GM19025 (cell line): ENCODE measurements around the gene SPRED1.

Experiments used
- ATAC-seq: cut with Tn5 transposase; IDR thresholded peaks from one replicate; pipeline ENCODE4 v1.9.1; 2021; ENCODE audit warnings: mild to moderate bottlenecking, low read depth, moderate library complexity; ENCODE audit not compliant: unreplicated experiment

The SPRED1 gene

DNA sequence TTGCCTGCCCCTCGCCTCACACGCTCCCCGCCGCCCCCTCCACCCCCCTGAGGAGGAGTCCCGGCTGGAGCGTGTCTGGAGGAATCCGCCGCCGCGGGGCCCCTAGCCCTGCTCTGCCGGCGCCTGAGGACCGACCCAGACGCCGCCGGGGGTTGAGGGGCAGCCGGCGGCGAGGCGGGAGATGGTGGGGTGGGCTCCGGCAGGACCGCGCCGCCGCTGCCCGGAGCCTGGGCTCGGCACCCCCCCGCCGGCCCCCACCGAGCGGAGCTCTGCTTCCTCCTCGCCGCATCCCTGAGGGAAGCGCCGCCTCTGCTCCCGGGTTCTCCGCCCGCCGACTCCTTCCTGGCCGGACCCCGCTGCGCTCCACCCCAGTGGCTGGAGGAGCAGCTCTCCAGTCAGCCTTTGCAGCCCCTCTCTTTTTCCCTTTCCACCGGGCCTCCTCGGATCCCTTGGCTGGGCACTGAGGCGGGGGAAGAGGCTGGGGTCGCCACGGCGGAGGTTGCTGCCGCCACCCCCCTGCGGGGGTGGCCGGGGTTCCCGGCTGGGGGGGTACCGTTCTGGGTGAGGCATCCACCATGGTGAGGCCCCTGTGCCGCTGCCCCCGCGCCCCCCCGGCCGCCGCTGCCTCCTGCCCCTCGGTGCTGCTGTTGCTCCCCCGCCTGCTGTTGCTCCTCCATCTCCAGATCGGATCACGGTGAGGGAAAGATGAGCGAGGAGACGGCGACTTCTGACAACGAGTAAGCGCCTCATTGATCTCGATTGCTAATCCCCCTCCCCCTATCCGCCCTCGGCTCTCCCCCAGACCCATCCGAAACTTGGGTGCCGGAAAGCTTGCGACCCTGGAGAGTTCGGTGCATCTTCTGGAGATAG is at the start of gene SPRED1:
Gene SPRED1, plus strand, starts transcription at position 356 of the 870 bp plus-strand sequence. Its CDS starts 350 bp downstream, at position 706.
- ATAC-seq: peak; percentile 29

DNA sequence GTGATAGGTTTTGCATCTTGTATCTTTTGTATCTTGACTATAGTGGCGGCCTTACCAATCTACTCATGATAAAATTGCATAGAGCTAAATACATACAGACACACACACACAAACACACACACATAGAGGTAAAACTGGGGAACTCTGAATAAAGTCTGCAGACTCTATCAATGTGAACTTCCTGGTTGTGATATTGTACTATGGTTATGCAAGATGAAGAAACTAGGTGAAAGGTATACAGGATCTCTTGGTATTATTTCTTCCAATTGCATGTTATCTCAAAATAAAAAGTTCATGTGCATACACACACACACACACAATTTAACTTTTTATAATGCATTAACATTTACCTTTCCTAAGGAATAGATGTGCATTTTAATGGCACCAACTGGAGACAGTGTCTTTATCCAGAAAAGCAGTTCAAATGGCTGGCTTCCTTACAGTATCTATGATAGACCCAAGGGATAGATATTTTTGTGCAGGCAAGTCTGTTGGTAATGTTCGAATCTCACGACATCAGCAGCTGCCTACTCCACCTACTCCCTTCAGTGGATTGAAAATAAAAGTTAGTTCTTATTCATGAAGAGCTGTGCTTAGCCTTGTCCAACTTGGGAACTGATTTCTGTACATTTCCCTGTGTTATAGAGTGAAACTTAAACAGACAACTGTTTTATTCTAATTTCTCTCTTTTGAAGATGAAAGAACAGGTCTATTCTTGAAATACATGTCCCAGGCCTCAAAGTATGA is 46.9 kb upstream of the SPRED1 start:
- no peak for ATAC-seq

DNA sequence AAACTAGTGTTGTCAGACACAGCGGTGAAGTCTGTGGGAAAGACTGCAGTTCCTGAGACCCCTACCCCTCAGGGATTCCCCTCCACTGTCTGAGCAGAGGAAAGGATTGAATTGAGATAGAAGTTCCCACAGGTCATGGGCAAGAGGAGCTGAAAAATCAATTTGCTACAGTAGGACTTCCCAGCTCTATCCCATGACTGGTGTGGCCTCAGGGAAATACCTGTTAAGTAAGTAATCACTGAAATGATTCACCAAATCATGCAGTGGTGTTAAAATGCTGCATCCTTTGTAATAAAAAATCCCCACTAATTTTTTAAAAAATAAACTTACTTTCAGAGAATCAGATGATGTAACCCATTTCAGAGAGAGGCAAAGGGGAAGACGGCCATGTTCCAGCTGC is 45.0 kb upstream of the SPRED1 start:
- no peak for ATAC-seq

DNA sequence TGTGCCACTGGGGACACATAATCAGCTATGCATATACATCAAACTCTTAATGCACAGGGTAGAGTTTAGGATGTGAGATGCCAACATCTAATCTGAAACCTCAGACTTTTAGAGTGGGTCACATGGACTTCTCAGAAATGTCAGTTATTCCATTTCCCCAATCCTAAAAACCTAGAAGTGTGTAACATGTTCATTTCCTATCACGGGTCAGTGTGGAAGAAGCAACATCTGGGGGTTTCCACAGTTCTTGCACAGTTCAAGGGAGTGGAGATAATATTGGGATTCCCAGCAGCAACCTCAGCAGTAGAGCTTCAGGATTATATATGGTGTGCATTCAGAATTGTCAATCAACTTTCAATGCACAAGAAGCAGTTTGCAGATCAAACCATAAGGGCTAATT is 44.4 kb upstream of the SPRED1 start:
- ATAC-seq: no peak

DNA sequence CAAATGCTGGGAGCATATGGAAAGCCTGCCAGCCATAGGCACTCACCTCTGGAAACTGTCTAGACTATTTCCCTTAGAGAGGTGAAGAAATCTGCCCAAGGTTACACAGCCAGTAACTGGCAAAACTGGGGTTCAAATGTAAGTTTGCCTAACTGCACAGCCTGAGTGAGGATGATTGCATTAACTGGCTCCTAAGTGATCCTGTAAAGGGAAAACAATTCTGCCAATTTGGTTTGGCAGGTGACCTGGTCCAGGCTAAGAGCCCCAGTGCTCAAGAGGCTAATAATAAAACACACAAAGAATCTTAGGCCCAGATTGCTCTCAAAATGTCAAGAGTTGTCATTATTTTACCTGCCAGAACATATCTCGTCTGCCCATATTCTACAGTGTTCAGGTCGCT is 43.9 kb upstream of the SPRED1 start:
- ATAC-seq: no peak

DNA sequence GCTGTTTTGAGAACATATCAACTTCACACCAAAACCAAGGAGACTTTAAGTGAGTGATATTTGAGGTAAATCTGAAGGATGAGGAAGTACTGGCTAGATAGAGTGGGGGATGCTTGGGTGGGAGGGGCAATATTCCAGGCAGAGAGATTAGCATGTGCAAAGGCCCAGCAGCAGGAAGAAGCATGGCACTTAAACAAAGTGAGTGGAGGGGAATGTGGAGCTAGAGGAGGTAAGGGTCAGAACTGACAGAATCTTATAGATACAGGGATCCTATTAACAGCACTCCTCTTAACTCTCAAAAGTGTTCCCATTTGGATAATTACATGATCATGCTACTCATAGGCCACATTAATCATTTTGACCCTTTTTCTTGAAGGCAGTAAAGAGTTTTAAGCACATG is 41.4 kb upstream of the SPRED1 start:
- no peak for ATAC-seq

DNA sequence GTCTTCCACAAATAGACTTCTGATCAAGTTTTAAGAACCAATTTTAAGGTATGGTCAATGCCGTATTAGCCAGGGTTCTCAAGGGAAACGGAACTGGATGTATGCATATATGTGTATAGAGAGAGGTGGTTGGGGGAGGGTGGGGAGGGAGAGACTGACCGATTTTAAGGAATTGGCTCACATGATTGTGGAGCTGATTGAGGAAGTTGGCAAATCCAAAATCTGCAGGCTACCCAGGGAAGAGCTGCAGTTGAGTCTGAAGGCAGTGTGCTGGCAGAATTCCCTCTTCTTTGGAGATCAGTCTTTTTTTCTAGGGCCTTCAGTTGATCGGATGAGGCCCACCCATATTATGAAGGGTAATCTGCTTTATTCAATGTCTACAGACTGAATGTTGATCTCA is 40.8 kb upstream of the SPRED1 start:
- no peak for ATAC-seq

DNA sequence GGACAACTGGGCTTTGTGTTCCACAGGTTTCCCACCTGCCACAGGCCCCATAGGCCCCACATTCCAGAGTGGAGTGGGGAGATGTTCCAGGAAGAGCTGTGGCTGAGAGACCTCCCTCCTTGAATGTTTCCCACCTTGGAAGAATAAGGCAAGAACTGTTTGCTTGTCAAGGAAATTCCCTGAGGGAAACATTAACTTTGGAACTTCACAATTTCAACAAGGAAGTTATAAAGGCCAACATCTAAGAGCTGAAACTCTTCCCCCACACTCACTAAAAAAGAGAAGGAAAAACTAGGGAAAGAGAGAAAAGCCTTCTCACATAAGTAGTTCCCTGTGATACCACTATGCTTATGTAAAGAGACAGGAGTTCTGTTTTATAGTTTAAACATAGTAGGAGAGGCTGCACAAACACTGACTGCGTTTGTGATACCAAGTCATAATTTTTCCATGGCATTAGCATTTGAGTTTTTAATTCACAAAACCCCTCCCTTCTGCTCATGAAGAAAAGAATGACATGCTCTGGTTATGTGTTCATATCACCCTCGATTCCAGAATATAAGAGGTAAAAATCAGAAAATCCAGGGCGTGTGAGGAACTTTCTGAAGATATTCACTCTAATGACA is 39.8 kb upstream of the SPRED1 start:
- no peak for ATAC-seq

DNA sequence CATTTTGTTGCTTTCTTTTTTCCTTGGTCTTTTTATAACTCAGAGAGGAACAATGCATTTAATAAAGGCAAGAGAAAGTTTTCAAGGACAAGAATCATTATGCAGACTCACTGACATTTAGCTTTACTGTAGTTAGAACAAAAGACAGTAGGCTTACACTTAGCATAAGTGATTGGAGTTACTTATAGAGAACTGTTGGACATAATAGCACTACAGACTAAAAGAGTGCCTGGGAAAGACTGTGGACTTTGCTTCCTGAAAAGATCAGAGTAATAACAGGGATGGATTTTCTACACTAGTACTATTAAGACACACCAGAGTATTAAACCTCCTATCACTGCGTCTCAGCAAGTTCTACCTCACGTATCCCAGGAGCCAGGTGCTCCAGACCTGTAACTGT is 39.3 kb upstream of the SPRED1 start:
- ATAC-seq: no peak

DNA sequence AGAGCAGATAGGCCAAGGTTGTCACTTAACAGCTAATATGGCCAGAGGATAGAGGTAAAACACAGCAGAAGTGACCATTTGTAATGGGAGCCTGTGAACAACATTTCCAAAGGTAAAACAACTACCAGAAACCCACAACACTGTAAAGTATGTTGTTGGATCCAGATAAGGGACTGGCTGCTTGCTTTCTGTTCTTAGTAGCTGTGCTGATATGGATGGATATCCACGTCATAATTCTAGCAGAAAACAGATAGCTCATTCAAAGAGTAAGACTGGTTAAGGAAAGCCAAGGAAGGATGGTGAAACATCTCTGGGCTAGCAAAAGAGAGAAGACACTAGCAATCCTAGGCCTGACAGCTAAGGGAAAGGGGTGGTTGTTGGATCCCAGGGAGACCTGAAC is 36.9 kb upstream of the SPRED1 start:
- ATAC-seq: no peak

DNA sequence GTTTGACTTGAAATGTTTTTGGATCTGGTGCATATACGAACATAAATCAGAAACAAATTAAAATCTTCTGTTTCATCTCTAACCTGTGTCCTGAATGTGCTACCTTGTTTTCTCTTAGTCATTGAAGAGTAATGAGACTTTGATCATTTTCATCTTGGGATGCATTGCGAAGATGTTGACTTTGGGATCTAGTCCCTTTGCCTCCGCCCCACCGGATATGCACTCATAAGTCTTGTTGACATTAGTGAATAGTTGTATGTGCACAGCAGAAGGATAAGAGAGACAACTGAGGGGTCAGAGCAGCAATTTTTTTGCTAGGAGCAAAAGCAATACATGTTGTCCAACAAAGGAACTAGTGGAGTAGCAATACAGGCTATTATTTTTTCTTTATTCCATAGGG is 35.9 kb upstream of the SPRED1 start:
- no peak for ATAC-seq

DNA sequence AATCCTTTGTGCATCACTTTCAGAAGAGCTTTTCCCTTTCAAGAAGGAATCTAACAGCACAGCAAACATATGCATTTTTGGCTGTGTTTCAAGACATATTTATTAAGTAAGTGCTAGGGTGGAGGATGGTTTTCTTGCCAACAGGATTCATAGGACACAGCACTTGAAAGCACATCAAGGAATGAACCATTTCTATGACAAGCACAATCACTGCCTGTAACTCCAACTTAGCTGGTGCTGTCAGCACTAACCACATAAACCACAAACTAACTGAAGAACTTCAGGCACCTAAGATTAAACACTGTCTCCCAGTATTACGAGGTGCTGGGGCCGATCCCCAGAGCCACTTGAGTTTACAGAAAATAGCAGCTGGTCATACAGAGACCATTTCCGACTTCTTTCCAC is 35.4 kb upstream of the SPRED1 start:
- no peak for ATAC-seq

DNA sequence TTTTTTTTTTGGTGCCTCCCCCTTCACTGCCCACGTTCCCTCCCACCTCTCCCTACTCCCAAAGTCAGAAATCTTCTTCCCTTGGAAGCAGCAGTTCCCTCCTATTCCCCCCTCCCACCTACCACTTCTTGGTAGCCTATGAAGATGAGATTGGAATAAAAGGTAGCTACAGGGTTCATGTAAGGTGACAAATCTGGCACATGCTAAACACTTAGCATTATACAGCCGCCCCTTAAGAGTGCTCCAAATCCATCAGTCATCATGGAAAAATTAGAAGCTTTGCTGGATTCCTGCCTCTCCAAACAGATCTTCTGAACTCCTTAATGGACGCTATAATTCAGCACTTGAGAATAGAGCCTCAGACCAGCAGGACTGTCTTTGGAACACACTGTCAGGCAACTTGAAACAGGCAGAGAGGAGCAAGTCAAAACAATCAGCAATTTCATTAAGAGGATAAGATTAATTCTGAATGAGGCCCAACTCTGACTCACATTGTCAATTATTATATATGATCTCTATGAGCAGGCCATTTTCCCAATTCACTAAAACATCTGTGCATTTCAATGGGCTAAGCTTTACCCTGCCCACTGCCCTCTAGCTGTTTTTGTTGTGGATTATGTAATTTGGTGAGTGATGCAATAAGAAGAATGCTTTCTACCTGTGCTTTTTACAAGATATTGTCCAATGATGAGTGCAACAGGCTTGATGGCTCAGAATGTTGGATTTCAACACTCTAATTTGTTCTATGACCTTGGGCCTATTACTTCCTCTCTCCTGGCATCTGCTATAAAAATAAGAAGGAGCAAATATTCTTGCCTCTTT is 34.6 kb upstream of the SPRED1 start:
- no peak for ATAC-seq

DNA sequence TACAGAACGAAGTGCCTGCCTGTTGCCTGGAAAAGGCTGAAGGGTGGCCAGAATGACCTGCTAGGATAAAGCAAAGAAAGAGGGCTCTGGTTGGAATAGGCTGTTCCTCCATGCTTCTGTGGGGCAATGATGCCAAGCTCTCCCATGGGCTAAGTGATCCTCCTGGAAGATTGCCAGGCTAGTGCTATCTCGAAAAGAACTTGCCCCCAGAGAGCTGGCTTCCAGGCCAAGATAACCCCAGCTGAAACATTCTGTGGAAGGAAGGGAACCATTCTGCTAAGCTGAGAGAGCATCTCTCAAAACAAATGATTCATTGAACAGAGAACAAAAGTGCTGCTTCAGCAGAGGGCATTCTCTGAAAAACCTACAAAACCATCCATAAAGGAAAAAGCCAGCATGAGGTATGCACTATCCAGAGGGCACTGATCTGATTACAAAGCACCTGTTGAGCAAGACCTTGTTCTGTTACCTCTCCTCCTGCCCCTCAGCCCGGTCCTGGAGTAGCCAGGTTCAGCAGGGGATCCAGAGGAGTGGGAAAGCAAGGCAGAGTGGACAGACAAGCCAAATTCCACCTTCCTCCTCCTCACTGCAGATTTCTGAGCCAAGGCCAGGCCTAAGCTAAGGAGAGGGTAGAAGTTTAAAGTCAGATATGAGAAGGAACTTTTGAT is 31.9 kb upstream of the SPRED1 start:
- no peak for ATAC-seq

DNA sequence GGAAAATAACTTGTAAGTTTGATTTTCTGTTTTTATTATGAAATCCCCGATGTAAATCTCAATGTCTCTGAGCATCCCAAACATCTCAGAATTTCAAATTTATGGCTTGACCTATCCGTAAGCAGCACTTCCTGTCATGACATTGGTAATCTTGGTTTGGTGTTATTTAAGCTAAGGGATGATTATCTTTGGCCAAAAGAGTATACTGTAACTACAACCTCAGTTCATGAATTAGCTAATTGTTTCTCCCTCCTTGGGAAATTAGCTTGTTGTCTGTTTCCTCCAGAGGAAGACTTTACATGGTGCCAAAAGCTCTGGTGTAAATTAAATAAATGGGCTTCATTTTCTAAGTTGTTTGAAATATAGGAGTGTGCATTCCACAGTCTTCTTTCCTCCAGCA is 28.1 kb upstream of the SPRED1 start:
- ATAC-seq: no peak

DNA sequence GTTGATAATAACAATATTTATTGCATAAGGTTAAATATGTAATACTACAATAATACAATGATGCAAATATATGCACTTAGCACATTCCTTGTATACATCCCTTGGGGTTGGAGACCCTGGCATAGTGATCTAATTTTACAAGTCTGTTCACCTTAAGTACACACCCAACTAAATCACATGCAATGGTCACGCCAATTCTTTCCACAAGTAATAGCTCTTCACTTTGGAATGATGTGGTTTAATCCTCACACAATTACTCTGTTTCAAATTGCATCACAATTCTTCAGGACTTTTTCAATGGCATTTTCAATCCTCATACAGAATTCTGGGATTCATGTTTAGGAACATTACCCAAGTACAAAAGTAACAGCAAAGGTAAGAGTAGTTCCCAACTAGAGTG is 27.3 kb upstream of the SPRED1 start:
- ATAC-seq: no peak

DNA sequence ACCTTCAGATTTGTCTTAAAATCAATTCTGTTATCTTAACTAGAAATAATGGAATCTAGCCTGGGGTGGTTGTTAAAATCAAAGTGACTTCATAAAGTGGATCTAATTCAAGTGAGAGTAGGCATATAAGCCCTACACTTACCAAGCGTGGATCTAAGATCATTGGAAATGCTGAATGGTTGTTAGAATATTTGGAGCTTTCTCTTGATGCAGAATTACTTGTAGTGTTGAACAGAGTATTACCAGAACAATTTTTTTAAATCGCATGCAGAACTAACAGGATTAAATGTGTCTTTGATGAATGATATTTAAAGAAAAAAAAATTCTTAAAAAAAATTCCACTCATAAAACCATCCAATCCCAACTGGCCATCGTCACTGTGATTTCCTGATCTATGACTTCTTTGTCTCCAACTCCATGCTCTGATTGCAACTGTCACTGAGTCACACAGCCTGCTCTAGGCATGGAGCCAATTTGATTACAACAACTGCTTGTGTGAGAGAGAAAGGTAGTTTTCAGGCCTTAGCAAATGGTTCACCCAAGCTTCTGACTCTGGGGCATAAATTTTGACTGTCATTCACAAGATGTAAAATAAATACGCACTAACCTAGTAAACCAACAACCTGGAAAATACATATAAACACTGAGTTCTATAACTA is 25.9 kb upstream of the SPRED1 start:
- ATAC-seq: no peak

DNA sequence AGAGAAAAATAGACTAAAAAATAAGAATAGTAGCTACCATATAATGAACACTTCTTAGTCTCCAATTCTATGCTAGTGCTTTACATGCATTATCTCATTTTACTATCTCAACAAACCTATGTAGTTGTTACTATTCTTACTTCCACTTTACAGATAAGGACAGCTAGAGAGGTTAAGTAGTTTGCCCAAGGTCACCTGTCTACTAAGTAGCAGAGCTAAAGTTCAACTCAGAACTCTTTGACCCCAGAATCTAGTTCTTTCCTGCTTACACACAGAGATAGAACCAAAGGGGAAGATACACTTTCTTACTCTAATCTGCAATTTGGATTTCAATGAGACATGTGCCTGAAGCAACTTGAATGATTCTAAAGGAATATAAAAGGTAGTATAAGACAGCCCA is 24.7 kb upstream of the SPRED1 start:
- no peak for ATAC-seq

DNA sequence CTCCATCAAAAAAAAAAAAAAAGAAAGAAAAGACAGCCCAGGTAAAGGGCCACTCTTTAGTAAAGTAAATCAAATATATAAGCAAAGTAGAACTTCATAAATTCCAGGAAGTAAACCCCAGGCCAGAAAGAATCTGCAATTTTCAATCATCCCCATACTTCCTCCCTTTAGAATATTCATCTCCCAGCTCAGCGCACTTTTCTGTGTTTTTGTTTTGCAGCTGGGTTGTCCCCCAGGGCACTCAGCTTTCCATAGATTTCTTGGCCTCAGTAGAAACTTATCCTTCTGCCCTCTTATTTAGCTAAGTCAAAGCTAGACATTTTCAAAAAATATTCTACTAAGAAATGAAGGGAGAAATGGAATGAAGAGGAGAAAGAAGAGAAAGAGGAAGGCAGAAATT is 24.0 kb upstream of the SPRED1 start:
- ATAC-seq: no peak
